Lower leg skin (tissue), 3 donors: ENCODE measurements around the gene CAPN12.

ENCODE experiments used
- POLR2A ChIP-seq, 2 donors: fragments of 450-650 bp; IDR thresholded peaks; one replicate each; pipeline ENCODE4 v1.6.1; 2016 to 2017; ENCODE audit warnings: antibody characterized with exemption in 2 of 2, mild to moderate bottlenecking in 1 of 2, moderate library complexity in 1 of 2
- TF ChIP-seq, protein P1 (sequence below), 3 donors: fragments of 450-650 bp; IDR thresholded peaks; one replicate each; pipeline ENCODE4 v1.5.1; 2016; ENCODE audit warnings: antibody characterized with exemption in 3 of 3, mild to moderate bottlenecking in 3 of 3, moderate library complexity in 2 of 3

DNA sequence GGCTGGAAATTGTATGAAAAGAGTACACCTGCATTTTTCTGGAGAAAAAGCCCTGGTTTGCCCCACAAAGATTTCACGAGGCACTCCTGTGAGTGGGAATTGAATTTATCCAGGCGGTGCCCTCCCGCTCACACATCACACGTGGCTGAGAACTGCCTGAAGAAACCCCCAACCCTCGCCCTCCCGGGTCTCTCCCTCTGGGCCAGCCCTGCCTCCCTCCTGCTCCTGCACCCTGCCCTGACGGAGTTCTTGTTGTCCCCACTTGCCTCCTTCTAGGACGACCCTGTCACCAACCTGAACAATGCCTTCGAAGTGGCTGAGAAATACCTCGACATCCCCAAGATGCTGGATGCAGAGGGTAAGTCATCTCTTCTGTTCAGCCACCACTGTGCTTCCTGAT is 35.2 kb downstream of the CAPN12 start:
- TF ChIP-seq, protein P1, sequence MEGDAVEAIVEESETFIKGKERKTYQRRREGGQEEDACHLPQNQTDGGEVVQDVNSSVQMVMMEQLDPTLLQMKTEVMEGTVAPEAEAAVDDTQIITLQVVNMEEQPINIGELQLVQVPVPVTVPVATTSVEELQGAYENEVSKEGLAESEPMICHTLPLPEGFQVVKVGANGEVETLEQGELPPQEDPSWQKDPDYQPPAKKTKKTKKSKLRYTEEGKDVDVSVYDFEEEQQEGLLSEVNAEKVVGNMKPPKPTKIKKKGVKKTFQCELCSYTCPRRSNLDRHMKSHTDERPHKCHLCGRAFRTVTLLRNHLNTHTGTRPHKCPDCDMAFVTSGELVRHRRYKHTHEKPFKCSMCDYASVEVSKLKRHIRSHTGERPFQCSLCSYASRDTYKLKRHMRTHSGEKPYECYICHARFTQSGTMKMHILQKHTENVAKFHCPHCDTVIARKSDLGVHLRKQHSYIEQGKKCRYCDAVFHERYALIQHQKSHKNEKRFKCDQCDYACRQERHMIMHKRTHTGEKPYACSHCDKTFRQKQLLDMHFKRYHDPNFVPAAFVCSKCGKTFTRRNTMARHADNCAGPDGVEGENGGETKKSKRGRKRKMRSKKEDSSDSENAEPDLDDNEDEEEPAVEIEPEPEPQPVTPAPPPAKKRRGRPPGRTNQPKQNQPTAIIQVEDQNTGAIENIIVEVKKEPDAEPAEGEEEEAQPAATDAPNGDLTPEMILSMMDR (IDR thresholded peaks at IDR 0.05), result no peak
- TF ChIP-seq POLR2A (IDR thresholded peaks at IDR 0.05), result no peak
